Keratinocyte (primary cell): ENCODE measurements around the gene FAT2.

Source experiments
- EZH2 ChIP-seq: IDR thresholded peaks from one replicate; pipeline ENCODE4 v1.6.1; 2012; ENCODE audit warnings: inconsistent platforms, mild to moderate bottlenecking, low read length, moderate library complexity
- TF ChIP-seq, protein P1 (sequence below), 3 experiments: IDR thresholded peaks in 1 of 3; conservative IDR thresholded peaks in 1 of 3; optimal IDR thresholded peaks in 1 of 3; 2 replicates in 2 of 3; 3 replicates in 1 of 3; pipeline versions ENCODE3 to v1.5.1; 2011; ENCODE audit warnings: low read length in 3 of 3, mild to moderate bottlenecking in 3 of 3, moderate library complexity in 2 of 3, control low read depth in 1 of 3, inconsistent platforms in 1 of 3; ENCODE audit not compliant: insufficient read depth in 2 of 3; ENCODE audit errors: extremely low read depth in 1 of 3

DNA sequence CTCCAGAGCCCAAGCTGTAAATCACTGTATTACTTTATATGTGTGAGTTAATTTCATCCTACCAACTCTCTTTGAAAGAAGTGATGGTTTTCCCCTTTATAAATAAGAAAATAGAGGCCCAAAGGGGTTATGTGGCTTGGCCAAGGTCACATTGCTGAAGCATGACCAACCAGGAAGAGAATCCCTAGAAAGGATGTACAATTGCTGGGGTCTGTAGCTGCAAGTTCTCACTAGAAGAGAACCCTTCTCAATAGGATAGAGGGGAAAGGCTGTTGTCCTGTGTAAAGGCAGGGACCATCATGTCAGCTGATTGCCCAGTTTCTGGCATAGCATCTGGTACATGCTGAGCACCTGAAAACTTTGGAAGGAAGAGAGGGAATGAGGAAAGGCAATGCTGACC lies 39.0 kb upstream of the FAT2 start:
- TF ChIP-seq, protein P1, sequence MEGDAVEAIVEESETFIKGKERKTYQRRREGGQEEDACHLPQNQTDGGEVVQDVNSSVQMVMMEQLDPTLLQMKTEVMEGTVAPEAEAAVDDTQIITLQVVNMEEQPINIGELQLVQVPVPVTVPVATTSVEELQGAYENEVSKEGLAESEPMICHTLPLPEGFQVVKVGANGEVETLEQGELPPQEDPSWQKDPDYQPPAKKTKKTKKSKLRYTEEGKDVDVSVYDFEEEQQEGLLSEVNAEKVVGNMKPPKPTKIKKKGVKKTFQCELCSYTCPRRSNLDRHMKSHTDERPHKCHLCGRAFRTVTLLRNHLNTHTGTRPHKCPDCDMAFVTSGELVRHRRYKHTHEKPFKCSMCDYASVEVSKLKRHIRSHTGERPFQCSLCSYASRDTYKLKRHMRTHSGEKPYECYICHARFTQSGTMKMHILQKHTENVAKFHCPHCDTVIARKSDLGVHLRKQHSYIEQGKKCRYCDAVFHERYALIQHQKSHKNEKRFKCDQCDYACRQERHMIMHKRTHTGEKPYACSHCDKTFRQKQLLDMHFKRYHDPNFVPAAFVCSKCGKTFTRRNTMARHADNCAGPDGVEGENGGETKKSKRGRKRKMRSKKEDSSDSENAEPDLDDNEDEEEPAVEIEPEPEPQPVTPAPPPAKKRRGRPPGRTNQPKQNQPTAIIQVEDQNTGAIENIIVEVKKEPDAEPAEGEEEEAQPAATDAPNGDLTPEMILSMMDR (optimal IDR thresholded peaks at IDR 0.05 in 1 of 3, IDR thresholded peaks at IDR 0.05 in 1 of 3, conservative IDR thresholded peaks at IDR 0.05 in 1 of 3; ENCODE audit: extremely low read depth in 1 of 3, insufficient read depth in 2 of 3, low read length in 3 of 3) = no peak
- TF ChIP-seq EZH2 = no peak
